ENCODE data around the gene SIGLEC15.

The SIGLEC15 gene

GRCh38 chr18:45879681-45880655, 54.5 kb downstream of the SIGLEC15 start:
- DNase-seq (ENCODE audit: low spot score): peak; percentile 71

GRCh38 chr18:45880876-45881558, 55.5 kb downstream of the SIGLEC15 start:
- DNase-seq (ENCODE audit: low spot score): no peak

GRCh38 chr18:45887585-45887984, 62.1 kb downstream of the SIGLEC15 start:
- no peak for DNase-seq (ENCODE audit: low spot score)

GRCh38 chr18:45889419-45890064, 64.1 kb downstream of the SIGLEC15 start:
- DNase-seq (ENCODE audit: low spot score): no peak

- DNase-seq (ENCODE audit: low spot score): no peak
Measured at GRCh38 chr18:45890606-45891005, 65.1 kb downstream of the SIGLEC15 start.

- DNase-seq (ENCODE audit: low spot score): no peak
Measured at GRCh38 chr18:45891806-45892205, 66.3 kb downstream of the SIGLEC15 start.
